Ovary (tissue), 9 donors: ENCODE results near the gene GABRB2. TPM values are rescaled to one million over a fixed set of nuclear protein-coding genes. Genes with fewer than 3 reads are reported as not detected.

Experiments used
- DNase-seq, 5 donors: peaks; one replicate each; pipeline ENCODE4 v3.0.0-alpha.2; 2019 to 2020
- H3K27ac ChIP-seq, 2 donors: fragments of 200-600 bp; one replicate each; pipeline versions ENCODE4 v1.5.1 to v1.8.0; 2019 to 2022
- H3K27me3 ChIP-seq: fragments of 200-600 bp; one replicate; pipeline ENCODE4 v1.8.0; 2022
- H3K36me3 ChIP-seq: fragments of 200-600 bp; sonication (generic); one replicate; pipeline ENCODE4 v1.5.1; 2019
- H3K4me1 ChIP-seq: one replicate; pipeline ENCODE4 v1.8.1; 2013; ENCODE audit warnings: mild to moderate bottlenecking, moderate library complexity; ENCODE audit not compliant: insufficient read depth
- H3K4me3 ChIP-seq: fragments of 200-600 bp; sonication (generic); one replicate; pipeline ENCODE4 v1.5.1; 2017
- H3K9me3 ChIP-seq, 2 donors: fragments of 200-600 bp in 1 of 2; sonication (generic) in 1 of 2; one replicate each; pipeline versions ENCODE4 v1.5.1 to v1.8.1; 2013 to 2019; ENCODE audit warnings: mild to moderate bottlenecking in 1 of 2, moderate library complexity in 1 of 2
- EP300 ChIP-seq: sonication (generic); formaldehyde crosslinking; IDR thresholded peaks from one replicate; pipeline ENCODE4 v1.6.1; 2017; ENCODE audit warnings: antibody characterized with exemption
- POLR2A ChIP-seq: fragments of 450-650 bp; IDR thresholded peaks from one replicate; pipeline ENCODE4 v1.6.1; 2017; ENCODE audit warnings: antibody characterized with exemption, mild to moderate bottlenecking, moderate library complexity
- WGBS, 3 donors: extraction: QIAGEN DNeasy Blood & Tissue Kit in 1 of 3; methylation state at CpG; one replicate each; pipeline versions ENCODE4 v1.1.5 to v1.1.7; 2013 to 2017; 5-methylcytosine and 5-hydroxymethylcytosine counted together
- intact Hi-C, 4 donors: fragments of 100-400 bp; cut with DNase I; formaldehyde crosslinking; loops; one replicate each; pipeline versions ENCODE4 v1.11.0 to v1.15.1; 2022 to 2023
- polyA plus RNA-seq, 2 donors: library from polyadenylated mRNA; stranded (reverse); fragments of 200-250 nt in 1 of 2; fragments of 350-450 nt in 1 of 2; fragmentation: Illumina TruSeq in 1 of 2; extraction: RNeasy Lipid Tissue Mini Kit (QIAGEN cat#74804) in 1 of 2; gene quantifications; one replicate each; pipeline ENCODE4 v1.2.3, GENCODE V29; 2013 to 2014
- total RNA-seq, 7 donors: library from RNA; depleted of rRNA in 2 of 7; stranded (reverse); fragments of >200 nt in 2 of 7; fragmentation: NEBNext Ultra II Directional in 3 of 7; extraction: Animal tissue kit (Norgen Biotek cat#: 25700) in 3 of 7; gene quantifications; one replicate each; pipeline versions ENCODE4 v1.1.0 to v1.2.4, GENCODE V29; 2016 to 2023
- TF ChIP-seq, protein P1 (sequence below), 3 donors: fragments of 450-650 bp in 2 of 3; fragments of 200-600 bp in 1 of 3; IDR thresholded peaks; one replicate each; pipeline versions ENCODE4 v1.5.1 to v1.8.0; 2016 to 2022; ENCODE audit warnings: antibody characterized with exemption in 3 of 3, mild to moderate bottlenecking in 1 of 3
- donor health status: DM: no; HTN: no; CAD: no; lungs with moderate emphysema.
- donor health status: DM: no; HTN: no; CAD: no.
- donor health status: Bipolar disorder and iron deficiency.
- donor health status: DM: yes; HTN: yes; CAD: no.
- donor health status: DM: no; HTN: no; CAD: no.
- donor health status: DM: yes; HTN: yes; CAD: no.

GABRB2 gene
- total and polyA plus RNA-seq, 9 donors = under 0.01 to 3.1 (median 0.26) TPM; not detected in 1

DNA sequence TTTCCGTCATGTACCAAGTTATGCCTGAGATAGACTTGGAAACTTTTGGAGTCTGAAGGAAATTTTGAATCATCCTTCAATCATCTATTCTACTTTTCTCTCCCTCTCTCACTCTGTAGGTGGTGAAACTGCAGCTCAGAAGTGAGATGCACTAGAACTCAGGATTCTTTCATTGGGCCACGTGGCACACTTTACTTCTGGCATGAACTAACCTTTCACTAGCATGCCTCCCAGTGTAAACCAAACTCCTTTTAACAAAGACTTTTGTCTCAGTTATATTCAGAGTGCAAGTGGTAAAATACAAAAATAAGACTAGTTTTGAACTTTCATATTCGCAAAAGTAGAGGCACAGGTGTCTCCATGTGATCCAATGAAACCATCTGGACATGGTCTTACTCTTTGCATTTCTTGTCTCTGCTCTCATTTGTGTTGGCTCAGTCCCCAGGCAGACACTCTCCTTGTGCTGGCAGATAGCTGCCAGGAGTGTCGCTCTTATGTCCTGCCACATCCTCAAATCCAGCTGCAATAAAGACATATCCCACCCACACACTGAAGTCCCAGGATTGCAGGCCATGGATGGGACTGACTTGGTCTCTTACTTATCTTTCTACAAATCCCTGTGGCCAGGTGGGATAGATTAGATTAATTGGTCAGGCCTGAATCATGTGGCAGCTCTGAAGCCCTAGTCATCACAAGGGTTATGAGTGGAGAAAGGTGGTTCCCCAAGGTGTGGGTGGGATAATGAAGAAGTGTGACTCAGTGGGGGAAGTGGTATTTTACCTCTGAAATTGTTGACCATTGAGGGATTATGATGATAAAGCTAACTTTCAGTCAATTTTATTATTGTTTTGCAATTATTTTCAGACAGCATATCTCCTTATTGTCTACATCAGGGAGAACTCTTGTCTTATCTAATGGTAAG lies 267.5 kb downstream of the GABRB2 start:
- DNase-seq = no peak
- Histone ChIP-seq H3K9me3 (no peaks in the 10 kb centered on the region), H3K4me1 (no peaks in the 10 kb centered on the region), H3K36me3 (no peaks in the 10 kb centered on the region), H3K27me3 (no peaks in the 10 kb centered on the region), H3K4me3 (no peak overlapping the region), H3K27ac (no peak overlapping the region)
- 80 to 87% (median 81%) methylated on average over 4 of the region's 4 CpGs for WGBS, 3 donors
- TF ChIP-seq, protein P1, sequence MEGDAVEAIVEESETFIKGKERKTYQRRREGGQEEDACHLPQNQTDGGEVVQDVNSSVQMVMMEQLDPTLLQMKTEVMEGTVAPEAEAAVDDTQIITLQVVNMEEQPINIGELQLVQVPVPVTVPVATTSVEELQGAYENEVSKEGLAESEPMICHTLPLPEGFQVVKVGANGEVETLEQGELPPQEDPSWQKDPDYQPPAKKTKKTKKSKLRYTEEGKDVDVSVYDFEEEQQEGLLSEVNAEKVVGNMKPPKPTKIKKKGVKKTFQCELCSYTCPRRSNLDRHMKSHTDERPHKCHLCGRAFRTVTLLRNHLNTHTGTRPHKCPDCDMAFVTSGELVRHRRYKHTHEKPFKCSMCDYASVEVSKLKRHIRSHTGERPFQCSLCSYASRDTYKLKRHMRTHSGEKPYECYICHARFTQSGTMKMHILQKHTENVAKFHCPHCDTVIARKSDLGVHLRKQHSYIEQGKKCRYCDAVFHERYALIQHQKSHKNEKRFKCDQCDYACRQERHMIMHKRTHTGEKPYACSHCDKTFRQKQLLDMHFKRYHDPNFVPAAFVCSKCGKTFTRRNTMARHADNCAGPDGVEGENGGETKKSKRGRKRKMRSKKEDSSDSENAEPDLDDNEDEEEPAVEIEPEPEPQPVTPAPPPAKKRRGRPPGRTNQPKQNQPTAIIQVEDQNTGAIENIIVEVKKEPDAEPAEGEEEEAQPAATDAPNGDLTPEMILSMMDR (IDR thresholded peaks at IDR 0.05) = no peak
- TF ChIP-seq EP300 (no peak), POLR2A (no peak)
- intact Hi-C loops = no loop called here

DNA sequence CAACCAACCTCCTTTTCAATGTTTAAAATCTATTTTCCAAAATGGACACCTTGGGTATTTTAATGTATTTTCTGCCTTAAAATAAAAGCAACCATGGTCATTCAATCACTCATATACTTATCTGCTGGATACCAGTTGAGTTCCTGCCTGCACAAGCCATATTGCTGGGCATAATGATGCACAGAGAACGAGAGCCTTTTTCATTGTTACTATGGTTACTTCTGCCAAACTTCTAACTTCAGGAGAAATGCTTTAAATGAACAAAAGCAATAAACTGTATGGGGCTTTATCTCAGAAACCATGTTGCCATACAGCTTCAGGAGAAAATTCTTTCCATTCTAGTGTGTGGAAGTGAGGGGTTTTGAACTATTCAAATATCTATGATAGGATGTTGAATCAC lies 269.5 kb downstream of the GABRB2 start:
- no peaks in the 10 kb centered on the region for H3K4me1 ChIP-seq
- TF ChIP-seq EP300 = no peak
- TF ChIP-seq POLR2A = no peak
- TF ChIP-seq, protein P1 (IDR thresholded peaks at IDR 0.05) = no peak
- WGBS, 3 donors = 52 to 72% (median 61%) methylated on average over 1 of the region's 1 CpG
- no peaks in the 10 kb centered on the region for H3K9me3 ChIP-seq
- no peak overlapping the region for H3K27ac ChIP-seq
- H3K27me3 ChIP-seq = no peaks in the 10 kb centered on the region
- DNase-seq = no peak
- H3K4me3 ChIP-seq = no peak overlapping the region
- intact Hi-C loops = no loop called here
- H3K36me3 ChIP-seq = no peaks in the 10 kb centered on the region

- Histone ChIP-seq H3K27me3 (no peaks in the 10 kb centered on the region), H3K27ac (no peak overlapping the region), H3K36me3 (no peaks in the 10 kb centered on the region), H3K4me1 (no peaks in the 10 kb centered on the region), H3K4me3 (no peak overlapping the region), H3K9me3 (no peaks in the 10 kb centered on the region)
- 64 to 80% (median 72%) methylated on average over 2 of the region's 2 CpGs for WGBS, 3 donors
- intact Hi-C loops = no loop called here
- DNase-seq = no peak
- no peak for TF ChIP-seq EP300
- TF ChIP-seq POLR2A = no peak
Measured at GRCh38 chr5:161274951-161275350, 271.6 kb downstream of the GABRB2 start.

DNA sequence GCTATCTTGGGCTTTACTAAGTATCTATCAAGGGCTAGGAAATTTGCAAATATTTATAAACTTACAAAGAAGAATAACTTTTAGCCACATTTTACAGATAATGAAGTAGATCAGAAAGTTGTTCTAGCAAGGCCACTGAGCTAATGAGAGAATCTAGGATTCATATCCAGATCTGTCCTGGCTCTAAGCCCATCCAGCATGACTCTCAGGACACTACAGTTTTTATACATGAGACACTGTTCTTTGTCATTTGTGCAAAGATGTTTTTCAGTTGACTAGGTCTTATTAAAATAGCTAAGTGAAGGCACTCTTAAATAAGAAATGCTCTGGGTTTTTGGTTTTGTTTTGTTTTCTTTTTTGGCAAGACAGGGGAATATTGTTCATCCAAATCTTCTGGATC lies 273.1 kb downstream of the GABRB2 start:
- no peak for DNase-seq
- no peaks in the 10 kb centered on the region for H3K9me3 ChIP-seq
- no peaks in the 10 kb centered on the region for H3K4me1 ChIP-seq
- no peaks in the 10 kb centered on the region for H3K27me3 ChIP-seq
- TF ChIP-seq EP300 (no peak), POLR2A (no peak)
- TF ChIP-seq, protein P1 (IDR thresholded peaks at IDR 0.05) = no peak
- intact Hi-C loops = no loop called here
- no peak overlapping the region for H3K27ac ChIP-seq
- H3K36me3 ChIP-seq = no peaks in the 10 kb centered on the region
- H3K4me3 ChIP-seq = no peak overlapping the region

- H3K36me3 ChIP-seq = no peaks in the 10 kb centered on the region
- H3K9me3 ChIP-seq = no peaks in the 10 kb centered on the region
- intact Hi-C loops = no loop called here
- H3K4me1 ChIP-seq = no peaks in the 10 kb centered on the region
- H3K4me3 ChIP-seq = no peak overlapping the region
- H3K27ac ChIP-seq = no peak overlapping the region
- no peaks in the 10 kb centered on the region for H3K27me3 ChIP-seq
- DNase-seq = no peak
- 65 to 80% (median 72%) methylated on average over 1 of the region's 1 CpG for WGBS, 3 donors
- TF ChIP-seq, protein P1 (IDR thresholded peaks at IDR 0.05) = no peak
- TF ChIP-seq POLR2A = no peak
- TF ChIP-seq EP300 = no peak
Measured at GRCh38 chr5:161271816-161272215, 274.7 kb downstream of the GABRB2 start.
